ENCODE data around the gene FMN2. TPM values are rescaled to one million over a fixed set of nuclear protein-coding genes. Genes with fewer than 3 reads are reported as not detected.

Gene FMN2
- polyA plus RNA-seq, 3 donors: not detected

DNA sequence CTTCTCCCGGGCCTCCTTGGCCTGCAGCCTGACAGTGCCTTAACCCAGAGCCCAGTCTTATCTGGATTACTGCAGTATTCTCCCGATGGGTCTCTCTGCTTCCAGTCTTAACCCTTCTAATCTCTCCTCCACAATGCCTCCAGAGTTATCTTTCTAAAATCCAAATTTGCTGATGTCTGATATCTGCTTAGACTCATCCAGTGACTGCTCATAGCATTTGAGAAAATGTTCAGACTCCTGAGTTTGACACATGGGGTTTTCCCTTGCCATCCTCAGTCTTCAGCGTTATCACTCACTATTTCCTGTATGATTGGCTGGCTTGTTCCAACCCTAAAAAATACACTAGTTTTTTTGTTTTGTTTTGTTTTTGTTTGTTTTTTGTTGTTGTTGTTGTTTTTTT lies 102.0 kb downstream of the FMN2 start:
- no peak overlapping the region for H2AFZ ChIP-seq (ENCODE audit: insufficient read depth, low read depth, low read length, poor library complexity, severe bottlenecking)
- no peaks in the 10 kb centered on the region for H3K4me1 ChIP-seq (ENCODE audit: control insufficient read depth in 1 of 2, insufficient read depth in 2 of 2, low read length in 2 of 2)
- Mint-ChIP-seq H3K27me3 (ENCODE audit: low read depth in 3 of 3) (peaks cover 0 to 5% (median 2%) of the 10 kb centered on the region in 3 donors), H3K9me3 (no peaks in the 10 kb centered on the region), H3K4me1 (no peaks in the 10 kb centered on the region), H3K4me3 (no peak overlapping the region), H3K27ac (no peak overlapping the region), H3K36me3 (no peaks in the 10 kb centered on the region)
- no peak for DNase-seq
- H3K27me3 ChIP-seq (ENCODE audit: control insufficient read depth in 2 of 2, insufficient read depth in 2 of 2, low read length in 2 of 2): no peaks in the 10 kb centered on the region
- H3K9ac ChIP-seq (ENCODE audit: insufficient read depth, low read length, poor library complexity, severe bottlenecking): no peak overlapping the region
- no peaks in the 10 kb centered on the region for H3K9me3 ChIP-seq (replicated peaks in 1 of 2; ENCODE audit: control insufficient read depth in 1 of 2, insufficient read depth in 1 of 2, low read length in 2 of 2)
- H3K4me2 ChIP-seq (replicated peaks; ENCODE audit: extremely low read depth, low read length, poor library complexity, severe bottlenecking): no peak overlapping the region
- no peaks in the 10 kb centered on the region for H4K20me1 ChIP-seq (ENCODE audit: insufficient read depth, low read length)
- no peaks in the 10 kb centered on the region for H3K36me3 ChIP-seq (replicated peaks in 1 of 2; ENCODE audit: control insufficient read depth in 1 of 2, insufficient read depth in 2 of 2, low read length in 2 of 2)
- H3K4me3 ChIP-seq (replicated peaks in 1 of 3; ENCODE audit: low read depth in 2 of 3, low read length in 3 of 3): no peak overlapping the region
- no peaks in the 10 kb centered on the region for H3K79me2 ChIP-seq (ENCODE audit: insufficient read depth, low read length)
- intact Hi-C loops (cut with micrococcal nuclease): no loop called here
- no peak overlapping the region for H3K27ac ChIP-seq (ENCODE audit: low read depth in 1 of 2, low read length in 2 of 2)
- TF ChIP-seq, protein P1, sequence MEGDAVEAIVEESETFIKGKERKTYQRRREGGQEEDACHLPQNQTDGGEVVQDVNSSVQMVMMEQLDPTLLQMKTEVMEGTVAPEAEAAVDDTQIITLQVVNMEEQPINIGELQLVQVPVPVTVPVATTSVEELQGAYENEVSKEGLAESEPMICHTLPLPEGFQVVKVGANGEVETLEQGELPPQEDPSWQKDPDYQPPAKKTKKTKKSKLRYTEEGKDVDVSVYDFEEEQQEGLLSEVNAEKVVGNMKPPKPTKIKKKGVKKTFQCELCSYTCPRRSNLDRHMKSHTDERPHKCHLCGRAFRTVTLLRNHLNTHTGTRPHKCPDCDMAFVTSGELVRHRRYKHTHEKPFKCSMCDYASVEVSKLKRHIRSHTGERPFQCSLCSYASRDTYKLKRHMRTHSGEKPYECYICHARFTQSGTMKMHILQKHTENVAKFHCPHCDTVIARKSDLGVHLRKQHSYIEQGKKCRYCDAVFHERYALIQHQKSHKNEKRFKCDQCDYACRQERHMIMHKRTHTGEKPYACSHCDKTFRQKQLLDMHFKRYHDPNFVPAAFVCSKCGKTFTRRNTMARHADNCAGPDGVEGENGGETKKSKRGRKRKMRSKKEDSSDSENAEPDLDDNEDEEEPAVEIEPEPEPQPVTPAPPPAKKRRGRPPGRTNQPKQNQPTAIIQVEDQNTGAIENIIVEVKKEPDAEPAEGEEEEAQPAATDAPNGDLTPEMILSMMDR (IDR thresholded peaks at IDR 0.05): no peak
- WGBS (ENCODE audit: insufficient coverage): 84% methylated on average over 2 of the region's 3 CpGs

DNA sequence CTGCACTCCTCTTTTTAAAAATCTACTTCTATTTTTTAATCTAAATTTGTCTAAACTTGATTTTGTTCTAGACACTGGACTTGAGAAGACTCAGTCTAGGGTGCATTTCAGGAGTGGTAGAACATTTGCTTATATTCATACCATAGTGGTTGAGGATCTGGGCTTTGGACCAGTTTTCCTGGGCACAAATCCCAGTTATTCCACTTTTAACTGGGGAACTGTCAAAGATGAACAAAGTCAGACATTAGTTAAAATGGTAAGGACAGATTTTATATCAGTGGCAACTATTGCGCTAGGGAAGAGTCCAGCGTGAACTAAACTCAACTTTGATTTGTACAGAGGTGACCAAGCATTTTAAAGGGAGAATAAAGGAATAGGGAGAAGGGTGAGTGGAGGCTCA lies 102.4 kb downstream of the FMN2 start:
- TF ChIP-seq, protein P1 (IDR thresholded peaks at IDR 0.05): no peak
- Histone ChIP-seq H4K20me1 (ENCODE audit: insufficient read depth, low read length) (no peaks in the 10 kb centered on the region), H3K4me1 (ENCODE audit: control insufficient read depth in 1 of 2, insufficient read depth in 2 of 2, low read length in 2 of 2) (no peaks in the 10 kb centered on the region), H3K4me3 (replicated peaks in 1 of 3; ENCODE audit: low read depth in 2 of 3, low read length in 3 of 3) (no peak overlapping the region), H3K4me2 (replicated peaks; ENCODE audit: extremely low read depth, low read length, poor library complexity, severe bottlenecking) (no peak overlapping the region), H3K9ac (ENCODE audit: insufficient read depth, low read length, poor library complexity, severe bottlenecking) (no peak overlapping the region), H3K27me3 (ENCODE audit: control insufficient read depth in 2 of 2, insufficient read depth in 2 of 2, low read length in 2 of 2) (no peaks in the 10 kb centered on the region), H3K9me3 (replicated peaks in 1 of 2; ENCODE audit: control insufficient read depth in 1 of 2, insufficient read depth in 1 of 2, low read length in 2 of 2) (no peaks in the 10 kb centered on the region), H3K27ac (ENCODE audit: low read depth in 1 of 2, low read length in 2 of 2) (no peak overlapping the region), H2AFZ (ENCODE audit: insufficient read depth, low read depth, low read length, poor library complexity, severe bottlenecking) (no peak overlapping the region), H3K79me2 (ENCODE audit: insufficient read depth, low read length) (no peaks in the 10 kb centered on the region), H3K36me3 (replicated peaks in 1 of 2; ENCODE audit: control insufficient read depth in 1 of 2, insufficient read depth in 2 of 2, low read length in 2 of 2) (no peaks in the 10 kb centered on the region)
- no peaks in the 10 kb centered on the region for H3K9me3 Mint-ChIP-seq
- 97% methylated on average over 2 of the region's 2 CpGs for WGBS (ENCODE audit: insufficient coverage)
- H3K27me3 Mint-ChIP-seq (ENCODE audit: low read depth in 3 of 3): peaks cover 0 to 5% (median 2%) of the 10 kb centered on the region in 3 donors
- no peaks in the 10 kb centered on the region for H3K36me3 Mint-ChIP-seq
- no peak for DNase-seq
- no peaks in the 10 kb centered on the region for H3K4me1 Mint-ChIP-seq
- intact Hi-C loops (cut with micrococcal nuclease): no loop called here
- no peak overlapping the region for H3K4me3 Mint-ChIP-seq
- H3K27ac Mint-ChIP-seq: no peak overlapping the region
